Muscle of leg (tissue), 11 donors: Measurements from ENCODE around the gene VAT1L. TPM values are rescaled to one million over a fixed set of nuclear protein-coding genes. Genes with fewer than 3 reads are reported as not detected.
"Not testable (repeated sequence)": the region's sequence is repeated elsewhere in the genome, so short reads cannot be mapped to it uniquely, and the experiment has no call there.

Source experiments
- DNase-seq: peaks from one replicate; pipeline ENCODE4 v3.0.0; 2013
- H3K27ac ChIP-seq: one replicate; pipeline ENCODE4 v1.5.1; 2013; ENCODE audit warnings: mild to moderate bottlenecking, low read length, control low read depth
- H3K27me3 ChIP-seq: one replicate; pipeline ENCODE4 v1.6.1; 2013; ENCODE audit warnings: low read length; ENCODE audit not compliant: control insufficient read depth, insufficient read depth
- H3K36me3 ChIP-seq: one replicate; pipeline ENCODE4 v1.6.1; 2013; ENCODE audit warnings: low read length; ENCODE audit not compliant: control insufficient read depth, insufficient read depth
- H3K4me1 ChIP-seq: one replicate; pipeline ENCODE4 v1.6.1; 2013; ENCODE audit warnings: low read length; ENCODE audit not compliant: control insufficient read depth, insufficient read depth
- H3K4me3 ChIP-seq: one replicate; pipeline ENCODE4 v1.5.1; 2013; ENCODE audit warnings: low read length, control low read depth
- H3K9me3 ChIP-seq: replicated peaks from 2 replicates; pipeline ENCODE4 v1.6.1; 2013; ENCODE audit warnings: low read depth, low read length; ENCODE audit not compliant: control insufficient read depth
- whole genome bisulfite sequencing: methylation state at CpG from one replicate; pipeline ENCODE4 v1.1.5; 2013; ENCODE audit warnings: missing lambda C conversion rate; ENCODE audit not compliant: insufficient coverage; 5-methylcytosine and 5-hydroxymethylcytosine counted together
- polyA plus RNA-seq, 8 donors: library from polyadenylated mRNA; unstranded; fragments of 120-200 nt; gene quantifications; one replicate each; pipeline versions ENCODE4 v1.2.1 to v1.2.3, GENCODE V29; 2013; ENCODE audit warnings: inconsistent platforms in 1 of 8, low replicate concordance in 1 of 8; ENCODE audit not compliant: insufficient read length in 8 of 8, insufficient read depth in 1 of 8
- total RNA-seq: library from RNA; stranded (reverse); fragments of 120-200 nt; gene quantifications from one replicate; pipeline ENCODE4 v1.2.4, GENCODE V29; 2013

Gene VAT1L
- total and polyA plus RNA-seq, 9 donors: 1.1 to 8.1 (median 2.7) TPM

GRCh38 chr16:77946823-77947222 is 158.5 kb downstream of the VAT1L start:
- Histone ChIP-seq H3K36me3 (no peaks in the 10 kb centered on the region), H3K4me1 (no peaks in the 10 kb centered on the region), H3K27ac (no peak overlapping the region), H3K9me3 (no peaks in the 10 kb centered on the region), H3K4me3 (no peak overlapping the region), H3K27me3 (peaks cover 3% of the 10 kb centered on the region)
- WGBS: 20% methylated on average over 1 of the region's 4 CpGs
- peak; percentile 76 for DNase-seq

DNA sequence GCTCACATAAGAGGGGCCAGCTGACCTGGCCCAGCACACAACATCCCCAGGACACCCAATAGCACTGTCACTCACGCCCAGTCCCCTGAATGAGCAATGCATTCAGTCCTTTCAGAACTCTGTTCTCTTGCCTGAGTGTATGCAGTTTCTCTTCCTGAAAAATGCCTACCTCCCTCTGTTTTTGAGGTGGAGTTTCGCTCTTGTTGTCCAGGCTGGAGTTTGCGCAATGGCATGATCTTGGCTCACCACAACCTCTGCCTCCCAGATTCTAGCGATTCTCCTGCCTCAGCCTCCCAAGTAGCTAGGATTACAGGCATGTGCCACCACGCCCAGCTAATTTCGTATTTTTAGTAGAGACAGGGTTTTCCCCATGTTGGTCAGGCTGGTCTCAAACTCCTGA is 159.2 kb downstream of the VAT1L start:
- H3K27ac ChIP-seq, H3K36me3 ChIP-seq, H3K4me3 ChIP-seq, DNase-seq, H3K4me1 ChIP-seq, H3K9me3 ChIP-seq, H3K27me3 ChIP-seq: not testable (repeated sequence)
- 95% methylated on average over 5 of the region's 6 CpGs for WGBS

- H3K27ac ChIP-seq: no peak overlapping the region
- H3K27me3 ChIP-seq: peaks cover 3% of the 10 kb centered on the region
- WGBS: 77% methylated on average over 4 of the region's 5 CpGs
- H3K36me3 ChIP-seq: no peaks in the 10 kb centered on the region
- H3K4me1 ChIP-seq: no peaks in the 10 kb centered on the region
- no peak overlapping the region for H3K4me3 ChIP-seq
- no peak for DNase-seq
- no peaks in the 10 kb centered on the region for H3K9me3 ChIP-seq
Observed at GRCh38 chr16:77948835-77949234, 160.5 kb downstream of the VAT1L start.

DNA sequence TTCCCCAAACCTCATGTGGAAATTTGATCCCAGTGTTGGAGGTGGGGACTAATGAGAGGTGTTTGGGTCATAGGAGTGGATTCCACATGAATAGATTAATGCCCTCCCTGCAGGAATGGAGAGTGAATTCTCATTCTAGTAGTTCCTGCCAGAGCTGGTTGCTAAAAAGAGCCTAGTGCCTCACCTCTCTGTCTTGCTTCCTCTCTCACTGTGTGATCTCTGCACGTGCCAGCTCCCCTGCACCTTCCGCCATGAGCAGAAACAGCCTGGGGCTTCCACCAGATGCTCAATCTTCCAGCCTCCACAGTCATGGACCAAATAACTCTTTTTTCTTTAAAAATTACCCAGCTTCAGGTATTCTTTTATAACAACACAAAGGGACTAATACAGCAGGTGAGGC is 161.1 kb downstream of the VAT1L start:
- 92% methylated on average over 2 of the region's 2 CpGs for WGBS
- Histone ChIP-seq H3K27ac (no peak overlapping the region), H3K4me1 (no peaks in the 10 kb centered on the region), H3K36me3 (no peaks in the 10 kb centered on the region), H3K4me3 (no peak overlapping the region), H3K27me3 (peaks cover 3% of the 10 kb centered on the region), H3K9me3 (no peaks in the 10 kb centered on the region)
- no peak for DNase-seq

GRCh38 chr16:77951788-77952187 is 163.4 kb downstream of the VAT1L start:
- H3K4me1 ChIP-seq: no peaks in the 10 kb centered on the region
- H3K4me3 ChIP-seq: no peak overlapping the region
- no peaks in the 10 kb centered on the region for H3K36me3 ChIP-seq
- H3K27ac ChIP-seq: no peak overlapping the region
- H3K27me3 ChIP-seq: peaks cover 3% of the 10 kb centered on the region
- no peaks in the 10 kb centered on the region for H3K9me3 ChIP-seq
- no peak for DNase-seq
- 17% methylated on average over 1 of the region's 2 CpGs for WGBS

- Histone ChIP-seq H3K27ac (no peak overlapping the region), H3K27me3 (no peaks in the 10 kb centered on the region), H3K4me1 (no peaks in the 10 kb centered on the region), H3K4me3 (no peak overlapping the region), H3K9me3 (no peaks in the 10 kb centered on the region), H3K36me3 (no peaks in the 10 kb centered on the region)
- no peak for DNase-seq
- whole genome bisulfite sequencing: 79% methylated on average over 8 of the region's 8 CpGs
Observed at GRCh38 chr16:77955127-77955526, 166.8 kb downstream of the VAT1L start.

- Histone ChIP-seq H3K36me3 (no peaks in the 10 kb centered on the region), H3K27me3 (no peaks in the 10 kb centered on the region), H3K4me1 (no peaks in the 10 kb centered on the region), H3K4me3 (no peak overlapping the region), H3K9me3 (no peaks in the 10 kb centered on the region), H3K27ac (no peak overlapping the region)
- DNase-seq: no peak
- WGBS: 71% methylated on average over 3 of the region's 4 CpGs
Observed at GRCh38 chr16:77956231-77956630, 167.9 kb downstream of the VAT1L start.

DNA sequence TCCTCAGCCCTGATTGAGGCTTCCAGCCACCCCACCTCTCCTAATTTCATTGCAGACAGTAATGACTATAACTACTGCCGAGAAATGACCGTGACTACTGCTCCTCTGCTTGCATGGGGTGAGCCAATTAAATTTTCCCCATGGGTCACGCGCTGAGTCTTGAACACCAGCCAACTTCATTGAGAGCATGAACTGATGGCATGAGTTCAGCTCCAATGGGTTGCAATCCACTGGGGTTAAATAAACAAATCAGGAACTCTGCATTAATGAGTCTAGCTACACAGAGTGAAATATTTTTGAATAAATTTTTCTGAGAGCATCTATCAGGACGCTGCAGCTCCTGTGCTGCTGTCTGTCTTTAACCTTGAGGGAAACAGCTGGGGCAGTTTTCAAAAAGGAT is 172.4 kb downstream of the VAT1L start:
- Histone ChIP-seq H3K4me1 (peaks cover 6% of the 10 kb centered on the region), H3K27me3 (peaks cover 5% of the 10 kb centered on the region), H3K9me3 (no peaks in the 10 kb centered on the region), H3K27ac (no peak overlapping the region), H3K4me3 (no peak overlapping the region), H3K36me3 (no peaks in the 10 kb centered on the region)
- DNase-seq: no peak
- 69% methylated on average over 3 of the region's 5 CpGs for WGBS

DNA sequence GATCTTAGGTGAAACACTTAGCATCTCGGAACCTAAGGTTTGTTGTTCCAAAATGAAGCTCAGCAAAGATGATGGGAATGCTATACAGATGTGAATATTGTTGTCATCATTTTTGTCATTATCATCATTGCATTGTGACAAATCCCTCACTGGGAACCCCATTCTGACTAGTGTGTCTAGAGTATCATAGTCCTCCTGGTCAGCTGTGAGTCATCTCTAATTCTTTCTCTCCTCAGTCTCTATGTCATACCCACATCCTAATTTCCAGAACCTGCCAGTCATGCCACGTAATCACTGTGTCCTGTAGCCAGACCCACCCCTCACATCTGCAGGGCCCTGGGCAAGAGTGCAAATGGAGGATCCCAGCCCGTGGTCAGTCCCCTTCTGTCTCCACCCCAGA is 173.4 kb downstream of the VAT1L start:
- Histone ChIP-seq H3K27ac (no peak overlapping the region), H3K27me3 (peaks cover 5% of the 10 kb centered on the region), H3K4me1 (peaks cover 6% of the 10 kb centered on the region), H3K36me3 (no peaks in the 10 kb centered on the region), H3K4me3 (no peak overlapping the region), H3K9me3 (no peaks in the 10 kb centered on the region)
- WGBS: 100% methylated on average over 1 of the region's 3 CpGs
- DNase-seq: no peak

DNA sequence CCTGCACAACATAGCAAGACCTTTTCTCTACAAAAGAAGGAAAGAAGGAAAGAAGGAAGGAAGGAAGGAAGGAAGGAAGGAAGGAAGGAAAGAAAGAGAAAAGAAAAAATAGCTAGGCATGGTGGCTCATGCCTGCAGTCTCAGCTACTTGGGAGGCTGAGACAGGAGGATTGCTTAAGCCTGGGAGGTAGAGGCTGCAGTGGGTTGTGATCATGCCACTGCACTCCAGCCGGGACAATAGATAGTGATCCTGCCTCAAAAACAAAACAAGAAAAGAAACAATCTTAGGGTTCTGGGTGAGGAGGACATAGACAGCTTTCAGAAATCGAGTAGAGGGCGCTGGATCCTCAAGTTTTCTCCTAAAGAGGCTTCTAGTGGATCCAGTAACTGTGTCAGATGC is 174.3 kb downstream of the VAT1L start:
- Histone ChIP-seq H3K4me1 (peaks cover 6% of the 10 kb centered on the region), H3K4me3 (no peak overlapping the region), H3K27me3 (peaks cover 8% of the 10 kb centered on the region), H3K27ac (no peak overlapping the region), H3K9me3 (no peaks in the 10 kb centered on the region), H3K36me3 (no peaks in the 10 kb centered on the region)
- 100% methylated on average over 2 of the region's 3 CpGs for WGBS
- no peak for DNase-seq
